Inferior parietal cortex (tissue), 1 donor: ENCODE measurements around the gene SORCS2.

Experiments
- DNase-seq: peaks from one replicate; pipeline ENCODE4 v3.0.0-alpha.2; 2016; ENCODE audit errors: extremely low spot score

The SORCS2 gene

GRCh38 chr4:7663075-7663541 is 470.8 kb downstream of the SORCS2 start:
- no peak for DNase-seq

- no peak for DNase-seq
Observed at GRCh38 chr4:7664106-7664505, 471.8 kb downstream of the SORCS2 start.

- no peak for DNase-seq
Observed at GRCh38 chr4:7665321-7665720, 473.0 kb downstream of the SORCS2 start.

GRCh38 chr4:7666011-7666410 is 473.7 kb downstream of the SORCS2 start:
- DNase-seq: no peak

- DNase-seq: no peak
Observed at GRCh38 chr4:7666744-7667143, 474.4 kb downstream of the SORCS2 start.

GRCh38 chr4:7668271-7668670 is 475.9 kb downstream of the SORCS2 start:
- DNase-seq: no peak

GRCh38 chr4:7668826-7669225 is 476.5 kb downstream of the SORCS2 start:
- DNase-seq: no peak

- DNase-seq: no peak
Observed at GRCh38 chr4:7672601-7673000, 480.3 kb downstream of the SORCS2 start.

- no peak for DNase-seq
Observed at GRCh38 chr4:7673121-7673520, 480.8 kb downstream of the SORCS2 start.

- no peak for DNase-seq
Observed at GRCh38 chr4:7674706-7675105, 482.4 kb downstream of the SORCS2 start.

- no peak for DNase-seq
Observed at GRCh38 chr4:7675136-7675535, 482.8 kb downstream of the SORCS2 start.

GRCh38 chr4:7675612-7676320 is 483.4 kb downstream of the SORCS2 start:
- DNase-seq: no peak

- DNase-seq: no peak
Observed at GRCh38 chr4:7676398-7676922, 484.1 kb downstream of the SORCS2 start.

- DNase-seq: no peak
Observed at GRCh38 chr4:7677086-7677485, 484.7 kb downstream of the SORCS2 start.

GRCh38 chr4:7677799-7678301 is 485.5 kb downstream of the SORCS2 start:
- DNase-seq: no peak

- DNase-seq: no peak
Observed at GRCh38 chr4:7678318-7678852, 486.0 kb downstream of the SORCS2 start.

- DNase-seq: no peak
Observed at GRCh38 chr4:7679406-7680040, 487.2 kb downstream of the SORCS2 start.

GRCh38 chr4:7680106-7680505 is 487.8 kb downstream of the SORCS2 start:
- no peak for DNase-seq

GRCh38 chr4:7680731-7681130 is 488.4 kb downstream of the SORCS2 start:
- DNase-seq: no peak

GRCh38 chr4:7683126-7683703 is 490.9 kb downstream of the SORCS2 start:
- no peak for DNase-seq

GRCh38 chr4:7684294-7684693 is 492.0 kb downstream of the SORCS2 start:
- no peak for DNase-seq
